ENCODE measurements around the gene SLC39A11.

Gene SLC39A11

DNA sequence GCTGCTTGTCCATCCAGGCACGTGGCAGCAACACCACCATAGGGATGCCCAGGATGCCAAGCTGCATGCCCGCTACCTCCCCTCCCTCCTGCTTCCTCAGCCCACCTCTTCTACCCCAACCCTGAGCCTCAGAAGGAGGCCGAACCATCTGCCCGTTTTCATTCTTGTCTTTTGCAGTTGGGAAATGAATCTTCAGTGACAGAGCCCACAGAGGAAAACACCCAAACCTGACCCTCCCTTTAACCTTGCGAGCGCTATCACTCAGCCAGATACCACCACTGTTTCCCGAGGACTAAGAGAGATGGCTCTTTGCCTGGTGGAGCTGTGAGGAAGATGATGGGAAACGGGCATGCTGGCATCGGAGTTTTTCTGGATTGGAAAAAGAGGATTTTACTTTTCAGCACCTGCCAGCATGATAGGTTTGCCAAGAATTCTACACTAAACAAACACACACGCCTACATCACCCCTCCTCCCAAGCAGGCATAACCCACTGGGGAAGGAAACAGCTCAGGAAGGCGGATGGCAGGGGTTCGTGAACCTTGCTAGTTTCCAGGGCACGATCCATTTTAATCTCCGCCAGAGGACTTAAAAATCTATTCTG, 457.4 kb downstream of the SLC39A11 start:
- FAIRE-seq = no peak

DNA sequence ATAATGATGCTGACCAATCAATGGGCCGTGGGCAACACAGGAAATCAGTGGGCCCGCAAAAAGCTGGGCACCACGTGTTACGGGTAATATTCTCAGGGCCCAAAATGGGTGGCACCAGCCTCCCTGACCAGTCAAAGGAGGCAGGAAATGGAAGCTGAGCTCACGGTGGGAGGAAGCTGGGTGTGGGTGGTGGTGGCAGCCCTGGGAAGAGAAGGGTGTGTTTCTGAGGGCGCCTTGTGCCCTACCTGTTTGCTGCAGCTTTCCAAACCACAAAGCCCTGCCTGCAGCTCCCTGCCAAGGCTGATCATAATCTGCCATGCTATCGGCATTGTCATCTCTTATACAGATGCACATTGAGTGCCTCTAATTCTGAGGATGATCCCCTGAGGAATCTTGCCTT, 457.9 kb downstream of the SLC39A11 start:
- FAIRE-seq = no peak

GRCh38 chr17:72631949-72632684, 460.4 kb downstream of the SLC39A11 start:
- FAIRE-seq = no peak

GRCh38 chr17:72631568-72631948, 460.9 kb downstream of the SLC39A11 start:
- no peak for FAIRE-seq

DNA sequence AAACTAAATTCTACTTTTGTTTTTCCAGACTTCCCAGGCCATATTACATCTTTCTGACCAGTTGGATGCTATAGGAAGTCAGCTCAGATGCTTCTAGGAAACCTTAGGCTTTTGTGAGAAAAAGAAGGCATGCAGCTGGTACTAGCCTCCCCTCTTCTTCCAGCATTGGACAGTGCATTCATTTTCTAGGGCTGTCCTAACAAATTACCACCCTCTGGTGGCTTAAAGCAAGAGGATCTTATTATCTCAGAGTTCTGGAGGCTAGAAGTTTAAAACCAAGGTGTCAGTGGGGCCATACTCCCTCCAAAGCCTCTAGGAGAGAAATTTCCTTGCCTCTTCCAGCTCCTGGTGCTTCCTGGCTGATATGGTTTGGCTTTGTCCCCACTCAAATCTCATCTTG, 467.8 kb downstream of the SLC39A11 start:
- FAIRE-seq = no peak

GRCh38 chr17:72624226-72624625, 468.3 kb downstream of the SLC39A11 start:
- FAIRE-seq = no peak

DNA sequence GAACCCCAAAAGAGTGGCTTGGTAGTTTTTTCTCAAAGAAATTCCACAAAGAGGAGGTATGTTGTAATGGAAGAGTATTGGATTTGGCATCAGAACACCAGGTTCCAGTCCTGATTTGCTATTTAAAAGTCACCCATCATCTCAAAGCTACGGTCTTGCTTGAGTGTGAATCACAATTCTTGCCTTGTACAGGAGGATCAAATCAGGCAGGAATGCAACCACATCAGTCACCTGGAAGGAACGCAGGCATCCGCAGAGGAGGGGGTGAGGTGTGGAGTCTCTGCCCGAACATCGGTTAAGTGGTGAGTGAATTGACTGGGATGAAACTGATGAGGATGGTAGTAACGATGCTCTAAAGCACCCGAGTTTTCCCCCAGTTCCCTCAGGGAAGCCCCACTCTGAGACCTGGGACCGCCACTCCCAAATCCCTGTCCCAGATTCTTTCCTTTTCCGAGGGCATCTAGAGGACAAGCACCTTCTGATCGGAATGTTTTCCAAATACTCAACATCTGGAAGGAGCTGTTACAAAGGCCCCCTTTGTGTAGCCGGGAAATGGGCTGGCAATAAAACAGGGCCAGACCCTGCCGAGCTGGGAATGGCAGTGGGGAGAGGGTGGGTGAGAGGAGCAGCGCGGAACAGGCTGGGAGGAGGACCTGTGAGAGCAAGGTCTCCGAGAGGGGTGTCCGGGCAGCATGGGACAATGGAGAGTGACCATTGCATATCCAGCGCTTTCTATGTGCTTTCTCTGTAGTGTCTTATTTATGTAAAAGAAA, 469.6 kb downstream of the SLC39A11 start:
- no peak for FAIRE-seq

- FAIRE-seq = no peak
Observed at GRCh38 chr17:72619976-72620650, 472.4 kb downstream of the SLC39A11 start.

DNA sequence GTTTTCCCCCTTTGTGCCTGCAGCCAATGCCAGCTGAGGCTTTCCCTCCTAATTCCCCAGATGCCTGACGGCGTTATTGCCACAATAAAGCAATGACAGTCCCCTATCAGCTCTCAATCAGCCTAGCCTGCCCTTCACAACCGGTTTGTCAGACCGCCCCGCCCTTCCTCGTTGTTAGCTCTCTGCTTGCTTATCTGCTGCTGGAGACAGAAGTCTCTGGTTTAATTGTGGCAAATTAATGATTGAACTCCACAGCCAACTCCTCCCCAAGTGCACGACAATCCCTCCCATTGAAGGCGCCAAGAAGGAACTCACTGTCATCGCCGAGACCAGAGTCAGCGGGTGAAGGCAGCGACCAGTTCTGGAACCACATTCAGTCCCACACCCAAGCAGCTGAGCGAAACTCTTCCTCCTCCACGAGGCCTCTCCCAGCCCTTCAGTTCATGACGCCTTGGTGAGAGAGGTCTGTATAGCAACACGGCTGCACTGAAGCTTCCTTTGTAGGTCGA, 474.4 kb downstream of the SLC39A11 start:
- no peak for FAIRE-seq

GRCh38 chr17:72617557-72617956, 474.9 kb downstream of the SLC39A11 start:
- FAIRE-seq = no peak

DNA sequence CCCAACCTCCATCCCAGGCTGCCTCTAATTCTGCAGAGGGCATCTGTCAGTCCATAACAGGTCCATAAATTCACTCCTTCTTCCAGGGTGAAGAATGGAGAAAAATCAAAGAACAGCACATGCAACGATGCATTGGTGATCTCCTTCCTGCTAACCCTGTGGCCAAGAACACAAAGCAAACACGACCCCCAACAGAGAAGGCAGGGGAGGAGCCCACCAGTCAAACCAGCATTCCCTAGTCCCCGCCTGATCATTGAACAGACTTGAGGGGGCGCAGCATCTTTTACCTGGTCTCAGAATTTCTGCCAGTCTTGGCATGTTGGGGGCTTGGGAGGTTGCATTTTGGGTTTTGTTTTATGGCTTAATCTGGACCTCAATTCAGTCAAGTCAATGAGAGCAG, 476.0 kb downstream of the SLC39A11 start:
- FAIRE-seq = no peak

DNA sequence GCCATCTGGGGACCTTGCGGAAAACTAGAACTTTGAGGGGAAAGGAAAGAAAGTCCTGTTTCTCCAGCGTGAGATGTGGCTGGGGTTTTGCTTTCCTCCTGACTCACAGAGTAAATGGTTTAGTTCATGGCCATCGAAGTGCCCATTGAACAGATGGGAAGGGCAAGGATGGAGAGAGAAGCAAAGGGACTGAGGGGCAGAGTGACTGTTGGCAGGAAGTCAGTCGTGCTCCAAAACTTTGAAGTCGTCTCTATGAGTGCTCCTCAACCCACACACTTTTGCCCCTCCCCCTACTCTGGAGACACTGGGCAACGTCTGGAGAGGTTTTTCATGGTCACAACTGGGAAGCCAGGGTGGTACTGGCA, 476.9 kb downstream of the SLC39A11 start:
- FAIRE-seq = no peak

GRCh38 chr17:72614871-72615626, 477.4 kb downstream of the SLC39A11 start:
- no peak for FAIRE-seq

DNA sequence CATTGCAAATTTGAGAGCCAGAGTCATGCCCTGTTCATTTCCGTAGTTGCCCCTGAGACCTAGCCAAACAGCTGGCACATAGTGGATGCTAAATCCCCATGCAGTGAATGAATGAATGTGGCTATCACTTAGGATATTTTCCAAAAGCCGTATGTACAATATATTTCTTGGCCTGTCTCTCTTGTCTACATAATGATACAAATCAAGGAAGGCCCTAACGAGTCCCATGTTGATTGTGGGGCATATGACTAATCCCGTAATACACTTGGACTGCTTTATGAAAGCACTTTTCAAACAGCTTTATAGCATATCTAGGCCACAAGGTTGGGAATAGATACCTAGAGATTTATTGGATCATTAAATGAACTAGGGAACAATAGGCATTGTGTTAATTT, 478.0 kb downstream of the SLC39A11 start:
- no peak for FAIRE-seq

- no peak for FAIRE-seq
Observed at GRCh38 chr17:72613806-72614292, 478.6 kb downstream of the SLC39A11 start.

DNA sequence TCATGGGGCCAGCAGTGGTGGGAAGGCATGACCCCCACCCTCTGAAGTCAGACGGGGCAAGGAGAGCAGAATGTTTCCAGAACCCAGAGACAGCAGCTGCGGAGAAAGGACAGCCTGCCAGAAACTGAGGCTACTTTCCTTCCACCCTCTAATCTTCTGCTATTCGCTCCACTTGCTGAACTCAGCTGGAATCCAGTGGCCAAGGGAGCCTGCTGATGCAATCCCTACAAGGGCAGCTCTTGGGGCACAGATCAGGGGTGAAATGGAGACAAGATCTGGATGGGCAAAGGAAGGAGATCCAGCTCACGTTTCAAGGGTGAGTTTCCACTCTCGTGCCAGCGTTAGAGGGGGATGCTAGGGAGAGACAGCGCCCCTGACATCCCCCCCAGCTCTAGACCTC, 479.1 kb downstream of the SLC39A11 start:
- FAIRE-seq = no peak

GRCh38 chr17:72611172-72611571, 481.3 kb downstream of the SLC39A11 start:
- no peak for FAIRE-seq

- no peak for FAIRE-seq
Observed at GRCh38 chr17:72609501-72609900, 483.0 kb downstream of the SLC39A11 start.

DNA sequence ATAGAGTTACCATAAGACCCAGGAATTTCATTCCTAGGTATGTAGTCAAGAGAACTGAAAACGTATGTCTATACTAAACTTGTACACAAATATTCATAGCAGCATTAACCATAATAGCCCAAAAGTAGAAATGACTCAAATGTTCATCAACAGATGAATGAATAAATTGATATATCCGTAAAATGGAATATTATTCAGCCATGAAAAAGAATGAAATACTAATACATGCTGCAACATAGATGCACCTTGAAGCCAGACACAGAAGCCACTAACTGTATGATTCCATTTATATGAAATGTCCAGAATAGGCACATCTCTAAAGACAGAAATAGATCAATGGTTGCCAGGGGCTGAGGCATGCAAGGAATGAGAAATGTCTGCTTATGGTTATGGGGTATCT, 484.1 kb downstream of the SLC39A11 start:
- no peak for FAIRE-seq

DNA sequence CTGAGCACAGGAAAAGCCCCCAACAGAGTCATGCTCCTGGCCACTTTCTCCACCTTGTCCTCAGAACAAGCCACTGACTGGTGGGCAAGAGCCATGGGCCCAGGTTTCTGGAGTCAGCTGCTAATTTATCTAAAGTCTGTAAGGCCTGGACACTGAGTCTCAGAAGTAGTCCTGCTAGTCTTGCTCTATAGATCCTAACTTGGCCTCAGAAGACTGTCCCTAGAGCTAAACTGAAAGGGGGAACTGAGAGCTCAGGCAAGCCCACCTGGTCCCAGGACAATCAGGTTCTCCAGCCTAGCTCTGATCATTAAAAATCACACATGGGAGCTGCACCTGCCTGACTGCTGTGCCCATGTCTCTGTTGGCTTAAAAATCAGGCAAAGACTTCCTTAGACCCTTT, 485.8 kb downstream of the SLC39A11 start:
- no peak for FAIRE-seq

GRCh38 chr17:72605543-72605942, 486.9 kb downstream of the SLC39A11 start:
- FAIRE-seq = no peak

DNA sequence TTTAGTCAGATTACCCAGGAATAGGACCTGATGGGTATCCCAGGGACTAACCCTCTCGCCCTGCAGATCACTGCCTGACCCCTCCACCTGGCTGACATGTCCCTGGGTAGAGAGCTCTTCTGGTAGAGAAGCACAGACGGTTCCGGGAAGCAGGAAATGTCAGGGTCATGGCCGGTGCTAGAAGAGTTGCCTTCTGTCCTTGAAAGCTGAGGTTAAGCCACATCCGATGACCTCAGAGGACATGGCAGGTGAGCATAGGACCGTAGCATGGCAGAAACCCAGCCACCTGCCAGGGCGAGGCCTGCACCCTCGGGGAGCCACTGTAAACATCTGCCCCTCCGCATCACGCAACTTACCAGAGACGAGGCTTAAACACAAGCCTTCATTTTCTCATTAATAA, 488.0 kb downstream of the SLC39A11 start:
- FAIRE-seq = no peak

All from A204.1 (cell line).